Fibroblast of lung (primary cell): ENCODE results near the gene RRBP1. TPM values are rescaled to one million over a fixed set of nuclear protein-coding genes. Genes with fewer than 3 reads are reported as not detected.

ENCODE experiments used
- DNase-seq, 2 donors: peaks; one replicate each; pipeline versions ENCODE4 v3.0.0 to v3.0.0-alpha.2; 2010; ENCODE audit warnings: low read depth in 2 of 2
- H2AFZ ChIP-seq: 2 replicates; pipeline ENCODE4 v1.5.1; 2012; ENCODE audit warnings: low read length, control low read depth, inconsistent platforms
- H3K27ac ChIP-seq: 2 replicates; pipeline ENCODE4 v1.5.1; 2011; ENCODE audit warnings: low read length, control low read depth; ENCODE audit not compliant: insufficient read depth
- H3K27me3 ChIP-seq: 2 replicates; pipeline ENCODE4 v1.5.1; 2011; ENCODE audit warnings: mild to moderate bottlenecking, low read length; ENCODE audit not compliant: control insufficient read depth, insufficient read depth
- H3K36me3 ChIP-seq: 2 replicates; pipeline ENCODE4 v1.5.1; 2011; ENCODE audit warnings: low read length; ENCODE audit not compliant: control insufficient read depth, insufficient read depth
- H3K4me1 ChIP-seq: 2 replicates; pipeline ENCODE4 v1.5.1; 2011; ENCODE audit warnings: low read length; ENCODE audit not compliant: control insufficient read depth, insufficient read depth; ENCODE audit errors: extremely low read depth
- H3K4me2 ChIP-seq: 2 replicates; pipeline ENCODE4 v1.5.1; 2011; ENCODE audit warnings: low read length, control low read depth; ENCODE audit not compliant: insufficient read depth; ENCODE audit errors: extremely low read depth
- H3K4me3 ChIP-seq, 4 experiments: fragments of 200-600 bp in 1 of 4; sonication (generic) in 1 of 4; replicated peaks in 1 of 4; 2 replicates each; pipeline ENCODE4 v1.5.1; 2011 to 2016; ENCODE audit warnings: low read length in 4 of 4, low read depth in 3 of 4, mild to moderate bottlenecking in 3 of 4, control low read depth in 2 of 4, inconsistent platforms in 1 of 4, mixed read lengths in 1 of 4; ENCODE audit not compliant: insufficient read depth in 1 of 4; ENCODE audit errors: control extremely low read depth in 1 of 4
- H3K79me2 ChIP-seq: 2 replicates; pipeline ENCODE4 v1.5.1; 2012; ENCODE audit warnings: mild to moderate bottlenecking, low read length, inconsistent platforms; ENCODE audit not compliant: control insufficient read depth, insufficient read depth
- H3K9ac ChIP-seq: 2 replicates; pipeline ENCODE4 v1.5.1; 2011; ENCODE audit warnings: mild to moderate bottlenecking, low read length, control low read depth; ENCODE audit not compliant: insufficient read depth
- H3K9me3 ChIP-seq: 2 replicates; pipeline ENCODE4 v1.5.1; 2012; ENCODE audit warnings: low read depth, low read length; ENCODE audit not compliant: control insufficient read depth, insufficient read depth
- H4K20me1 ChIP-seq: 2 replicates; pipeline ENCODE4 v1.5.1; 2011; ENCODE audit warnings: low read length; ENCODE audit not compliant: control insufficient read depth, insufficient read depth; ENCODE audit errors: extremely low read depth
- CTCF ChIP-seq, 2 donors: IDR thresholded peaks in 1 of 2; conservative IDR thresholded peaks in 1 of 2; 1 replicate in 1 of 2; 2 replicates in 1 of 2; pipeline ENCODE4 v1.5.1; 2011 to 2012; ENCODE audit warnings: low read length in 2 of 2, control low read depth in 1 of 2, inconsistent platforms in 1 of 2, low read depth in 1 of 2, mild to moderate bottlenecking in 1 of 2
- EZH2 ChIP-seq: IDR thresholded peaks from 2 replicates; pipeline ENCODE4 v1.5.1; 2012; ENCODE audit warnings: low read length, control low read depth, mild to moderate bottlenecking; ENCODE audit errors: missing control alignments
- polyA plus RNA-seq, 2 donors: library from polyadenylated mRNA; depleted of rRNA in 1 of 2; stranded (reverse) in 1 of 2; unstranded in 1 of 2; fragments of >200 nt; gene quantifications; 2 replicates each; pipeline ENCODE4 v1.2.1, GENCODE V29; 2011 to 2012; ENCODE audit warnings: missing spikeins in 1 of 2
- total RNA-seq: library from RNA; depleted of rRNA; stranded (reverse); fragments of >200 nt; gene quantifications from 2 replicates; pipeline ENCODE4 v1.2.1, GENCODE V29; 2014

RRBP1 gene
- total and polyA plus RNA-seq, 2 donors (not counting 1 experiment from before 2014, with no cell fraction given) = 169 to 233 TPM

GRCh38 chr20:17648791-17649730 lies 33.0 kb downstream of the RRBP1 start:
- H3K4me3 ChIP-seq = no peak overlapping the region
- no peak for DNase-seq
- H3K4me2 ChIP-seq = no peak overlapping the region
- H3K27me3 ChIP-seq = no peaks in the 10 kb centered on the region
- peaks cover 90% of the 10 kb centered on the region for H3K79me2 ChIP-seq
- peaks cover 20% of the 10 kb centered on the region for H3K4me1 ChIP-seq
- no peak overlapping the region for H3K9ac ChIP-seq
- H3K27ac ChIP-seq = no peak overlapping the region
- TF ChIP-seq EZH2 = no peak
- TF ChIP-seq CTCF (conservative IDR thresholded peaks at IDR 0.05 in 1 of 2, IDR thresholded peaks at IDR 0.05 in 1 of 2; ENCODE audit: low read depth in 1 of 2, low read length in 2 of 2) = peak; percentile 17 to 28
- peaks cover 2% of the 10 kb centered on the region for H4K20me1 ChIP-seq
- H2AFZ ChIP-seq = no peak overlapping the region
- H3K9me3 ChIP-seq = no peaks in the 10 kb centered on the region
- H3K36me3 ChIP-seq = peaks cover 10% of the 10 kb centered on the region

- peaks cover 10% of the 10 kb centered on the region for H3K36me3 ChIP-seq
- no peaks in the 10 kb centered on the region for H3K27me3 ChIP-seq
- H4K20me1 ChIP-seq = peaks cover 2% of the 10 kb centered on the region
- H2AFZ ChIP-seq = no peak overlapping the region
- H3K9ac ChIP-seq = no peak overlapping the region
- no peaks in the 10 kb centered on the region for H3K9me3 ChIP-seq
- H3K4me1 ChIP-seq = peaks cover 20% of the 10 kb centered on the region
- no peak overlapping the region for H3K27ac ChIP-seq
- no peak for DNase-seq
- peaks cover 92% of the 10 kb centered on the region for H3K79me2 ChIP-seq
- TF ChIP-seq EZH2 (no peak), CTCF (conservative IDR thresholded peaks at IDR 0.05 in 1 of 2, IDR thresholded peaks at IDR 0.05 in 1 of 2; ENCODE audit: low read depth in 1 of 2, low read length in 2 of 2) (no peak)
- H3K4me2 ChIP-seq = no peak overlapping the region
- no peak overlapping the region for H3K4me3 ChIP-seq
These were observed 33.8 kb downstream of the RRBP1 start for GRCh38 chr20:17648315-17648646.

GRCh38 chr20:17647391-17648314 lies 34.4 kb downstream of the RRBP1 start:
- Histone ChIP-seq H2AFZ (no peak overlapping the region), H3K9ac (no peak overlapping the region), H4K20me1 (peaks cover 2% of the 10 kb centered on the region), H3K27ac (no peak overlapping the region), H3K4me2 (no peak overlapping the region), H3K79me2 (peaks cover 92% of the 10 kb centered on the region), H3K9me3 (no peaks in the 10 kb centered on the region), H3K27me3 (no peaks in the 10 kb centered on the region), H3K4me1 (peaks cover 19% of the 10 kb centered on the region), H3K4me3 (no peak overlapping the region), H3K36me3 (peaks cover 11% of the 10 kb centered on the region)
- no peak for TF ChIP-seq CTCF (conservative IDR thresholded peaks at IDR 0.05 in 1 of 2, IDR thresholded peaks at IDR 0.05 in 1 of 2; ENCODE audit: low read depth in 1 of 2, low read length in 2 of 2)
- TF ChIP-seq EZH2 = no peak
- DNase-seq = no peak
